GM12801 (cell line): ENCODE measurements around the gene SMIM10.

ENCODE experiments used
- TF ChIP-seq, protein P1 (sequence below): IDR thresholded peaks from one replicate; pipeline ENCODE4 v1.5.1; 2011; ENCODE audit warnings: control low read depth; ENCODE audit not compliant: insufficient read length; ENCODE audit errors: extremely low read depth

Gene SMIM10

GRCh38 chrX:134975516-134975915, 15.3 kb upstream of the SMIM10 start:
- TF ChIP-seq, protein P1, sequence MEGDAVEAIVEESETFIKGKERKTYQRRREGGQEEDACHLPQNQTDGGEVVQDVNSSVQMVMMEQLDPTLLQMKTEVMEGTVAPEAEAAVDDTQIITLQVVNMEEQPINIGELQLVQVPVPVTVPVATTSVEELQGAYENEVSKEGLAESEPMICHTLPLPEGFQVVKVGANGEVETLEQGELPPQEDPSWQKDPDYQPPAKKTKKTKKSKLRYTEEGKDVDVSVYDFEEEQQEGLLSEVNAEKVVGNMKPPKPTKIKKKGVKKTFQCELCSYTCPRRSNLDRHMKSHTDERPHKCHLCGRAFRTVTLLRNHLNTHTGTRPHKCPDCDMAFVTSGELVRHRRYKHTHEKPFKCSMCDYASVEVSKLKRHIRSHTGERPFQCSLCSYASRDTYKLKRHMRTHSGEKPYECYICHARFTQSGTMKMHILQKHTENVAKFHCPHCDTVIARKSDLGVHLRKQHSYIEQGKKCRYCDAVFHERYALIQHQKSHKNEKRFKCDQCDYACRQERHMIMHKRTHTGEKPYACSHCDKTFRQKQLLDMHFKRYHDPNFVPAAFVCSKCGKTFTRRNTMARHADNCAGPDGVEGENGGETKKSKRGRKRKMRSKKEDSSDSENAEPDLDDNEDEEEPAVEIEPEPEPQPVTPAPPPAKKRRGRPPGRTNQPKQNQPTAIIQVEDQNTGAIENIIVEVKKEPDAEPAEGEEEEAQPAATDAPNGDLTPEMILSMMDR, result no peak

DNA sequence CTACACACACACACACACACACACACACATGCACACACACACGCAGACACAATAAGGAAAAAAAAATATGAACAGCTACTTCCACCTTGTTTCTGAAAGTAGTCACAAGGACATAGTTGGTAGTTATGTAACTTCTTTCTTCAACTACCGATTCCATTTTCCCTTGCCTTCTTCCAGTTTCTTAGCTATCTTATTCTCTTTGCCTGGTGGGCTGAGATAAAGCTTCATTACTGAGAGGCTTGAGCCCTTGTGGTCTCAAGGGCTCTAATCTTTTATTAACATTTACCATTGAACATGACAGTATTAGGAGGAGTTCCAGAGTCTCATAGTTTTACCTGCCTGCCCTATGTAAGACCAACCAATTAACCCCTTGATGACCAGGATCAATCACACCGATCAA, 8.9 kb upstream of the SMIM10 start:
- TF ChIP-seq, protein P1, result no peak

DNA sequence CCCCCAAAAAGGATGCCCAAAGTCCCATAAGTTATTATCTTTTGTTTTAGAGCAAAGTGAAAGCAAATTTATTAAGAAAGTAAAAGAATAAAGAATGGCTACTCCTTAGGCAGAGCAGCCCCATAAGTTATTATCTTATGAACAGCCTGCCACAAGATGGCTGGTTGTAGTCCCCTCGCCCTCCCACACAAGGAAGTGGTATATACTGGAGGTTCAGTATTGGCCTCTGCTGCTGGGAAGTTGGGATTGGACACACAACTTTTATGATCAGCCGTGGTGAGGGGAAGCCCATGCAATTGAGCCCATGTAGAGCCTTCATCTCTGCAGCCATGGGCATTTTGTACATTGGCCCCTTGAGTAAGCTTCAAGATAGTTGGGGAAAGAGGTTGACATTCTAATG, 8.0 kb upstream of the SMIM10 start:
- TF ChIP-seq, protein P1, result no peak

DNA sequence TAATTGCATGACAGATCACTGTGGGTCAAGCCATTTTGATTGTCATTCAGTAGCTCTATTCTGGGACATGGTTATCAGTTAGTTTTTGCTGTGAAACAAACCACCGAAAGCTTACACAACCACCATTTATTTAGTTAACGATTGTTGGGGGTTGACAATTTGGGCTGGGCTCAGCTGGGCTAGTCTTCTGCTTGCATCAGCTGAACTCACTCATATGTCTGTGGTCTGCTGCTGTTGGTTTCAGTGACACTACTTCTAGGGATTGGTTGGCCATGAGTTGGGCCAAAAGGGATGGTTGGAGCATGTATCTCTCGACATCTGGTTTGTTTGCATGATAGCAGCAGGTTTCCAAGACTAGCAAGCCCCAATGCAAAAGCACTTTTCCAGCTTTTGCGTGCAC, 5.3 kb upstream of the SMIM10 start:
- TF ChIP-seq, protein P1, result no peak

DNA sequence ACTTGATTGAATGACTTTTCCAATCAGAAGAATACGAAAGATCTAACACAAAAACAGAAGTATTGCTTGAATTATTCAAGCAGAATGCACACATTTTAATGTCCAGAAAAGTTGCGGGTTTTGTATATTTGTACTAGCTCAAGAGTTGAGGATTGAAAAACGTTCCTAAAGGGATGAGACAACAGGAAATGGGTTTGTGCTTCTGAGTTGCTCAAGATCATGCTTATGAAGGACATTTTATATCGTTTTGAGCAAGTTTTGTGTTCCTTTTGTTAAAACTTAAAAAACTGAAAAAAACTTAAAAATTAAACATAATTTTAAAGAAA, 353 bp upstream of the SMIM10 start:
- TF ChIP-seq, protein P1, result no peak

- TF ChIP-seq, protein P1, result no peak
Observed at GRCh38 chrX:134997646-134998045, 6.9 kb downstream of the SMIM10 start.

- TF ChIP-seq, protein P1, result no peak
Observed at GRCh38 chrX:134998246-134998645, 7.5 kb downstream of the SMIM10 start.

DNA sequence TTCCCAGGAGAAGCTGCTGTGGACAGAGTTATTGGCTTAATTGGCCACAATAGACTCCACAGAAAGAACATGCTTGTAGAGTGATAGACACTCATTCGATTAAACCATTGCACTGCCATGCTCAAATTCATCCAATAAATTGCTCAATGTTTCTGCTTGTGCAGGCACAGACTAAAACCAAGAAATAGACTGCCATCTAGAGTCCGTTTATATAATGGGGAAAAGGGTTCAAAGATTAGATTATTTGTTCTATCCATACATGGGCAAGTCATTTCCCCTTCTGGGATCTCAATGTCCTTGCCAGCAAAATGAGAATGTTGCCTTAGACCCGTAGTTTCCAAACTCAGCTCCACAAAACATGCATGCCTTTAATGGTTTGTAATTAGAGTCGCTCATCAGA, 8.7 kb downstream of the SMIM10 start:
- TF ChIP-seq, protein P1, result no peak
